ENCODE data around the gene ZNF311.
"Not testable (repeated sequence)": the region's sequence is repeated elsewhere in the genome, so short reads cannot be mapped to it uniquely, and the experiment has no call there.

Gene ZNF311

DNA sequence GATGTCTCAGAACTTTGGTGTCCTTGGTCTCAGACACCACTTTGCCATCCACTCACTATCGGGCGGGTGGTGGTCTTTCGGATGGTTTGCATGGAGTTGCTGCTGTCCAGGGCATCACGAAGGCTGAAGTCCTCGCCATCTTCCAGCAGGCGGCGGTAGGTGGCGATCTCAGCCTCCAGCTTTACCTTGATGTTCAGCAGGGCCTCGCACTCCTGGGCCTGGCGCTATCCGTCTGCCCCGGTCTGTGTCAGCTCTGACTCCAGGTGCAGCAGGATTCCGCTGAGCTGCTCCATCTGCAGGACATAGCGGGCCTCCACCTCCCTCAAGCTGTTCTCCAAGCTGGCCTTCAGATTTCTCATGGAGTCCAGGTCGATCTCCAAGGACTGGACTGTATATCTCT, 36.0 kb downstream of the ZNF311 start:
- Histone ChIP-seq H3K27ac (no peak overlapping the region), H3K4me3 (no peak overlapping the region)
- no peak for DNase-seq (ENCODE audit: low spot score)
- no peak for TF ChIP-seq CTCF (IDR thresholded peaks at IDR 0.05)

DNA sequence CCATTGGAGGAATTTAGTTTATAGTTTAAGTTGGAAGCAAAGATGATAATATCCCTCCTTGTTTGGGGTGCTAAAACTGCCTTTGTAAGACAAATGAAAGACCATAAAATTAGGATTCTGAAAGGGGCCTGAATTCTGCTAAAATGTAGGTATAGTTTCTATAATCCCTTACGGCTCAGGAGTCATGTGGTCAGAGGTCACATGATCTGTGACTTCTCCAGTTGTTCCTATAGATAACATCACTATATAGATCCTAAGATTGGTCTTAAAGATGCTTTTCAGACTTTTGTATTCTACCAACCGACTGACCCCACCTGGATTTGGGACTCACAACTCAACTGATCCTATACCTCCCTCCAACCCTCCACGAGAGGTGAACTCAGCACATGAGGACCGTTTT, 36.6 kb downstream of the ZNF311 start:
- TF ChIP-seq CTCF (IDR thresholded peaks at IDR 0.05), result no peak
- no peak for DNase-seq (ENCODE audit: low spot score)
- Histone ChIP-seq H3K4me3 (no peak overlapping the region), H3K27ac (no peak overlapping the region)

- no peak overlapping the region for H3K27ac ChIP-seq
- no peak overlapping the region for H3K4me3 ChIP-seq
- TF ChIP-seq CTCF (IDR thresholded peaks at IDR 0.05), result no peak
- no peak for DNase-seq (ENCODE audit: low spot score)
Observed at GRCh38 chr6:28965706-28966105, 39.4 kb downstream of the ZNF311 start.

DNA sequence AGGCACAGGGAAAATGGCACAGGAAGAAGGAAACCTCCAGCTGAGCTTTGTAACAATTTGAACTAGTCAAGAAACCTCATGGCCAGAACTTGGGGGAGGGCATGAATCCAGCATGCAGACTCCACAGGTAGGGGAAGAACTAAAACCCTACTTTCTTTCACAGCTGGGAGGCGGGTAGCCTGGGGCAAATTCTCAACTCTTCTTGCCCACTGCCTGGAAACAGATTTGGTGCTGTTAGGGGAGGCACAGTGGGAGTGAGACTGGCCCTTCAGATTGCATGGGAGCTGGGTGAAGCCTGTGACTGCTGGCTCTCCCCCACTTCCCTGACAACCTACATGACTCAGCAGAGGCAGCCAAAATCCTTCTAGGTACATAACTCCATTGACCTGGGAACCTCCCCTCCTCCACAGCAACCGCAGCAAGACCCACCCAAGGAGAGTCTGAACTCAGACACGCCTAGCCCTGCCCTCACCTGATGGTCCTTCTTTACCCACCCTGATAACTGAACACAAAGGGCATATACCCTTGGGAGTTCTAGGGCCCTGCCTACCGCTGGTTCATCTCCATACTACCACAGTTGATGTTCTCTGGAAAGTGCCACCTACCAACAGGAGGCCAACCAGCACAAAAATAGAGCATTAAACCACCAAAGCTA, 44.1 kb downstream of the ZNF311 start:
- no peak for TF ChIP-seq CTCF (IDR thresholded peaks at IDR 0.05)
- no peak for DNase-seq (ENCODE audit: low spot score)
- H3K27ac ChIP-seq, result no peak overlapping the region

GRCh38 chr6:28958561-28959243, 46.4 kb downstream of the ZNF311 start:
- not testable (repeated sequence) for H3K27ac ChIP-seq; H3K4me3 ChIP-seq; DNase-seq (ENCODE audit: low spot score)

More for the DNA sequence above, 44.1 kb downstream of the ZNF311 start:
- H3K4me3 ChIP-seq, result no peak overlapping the region

DNA sequence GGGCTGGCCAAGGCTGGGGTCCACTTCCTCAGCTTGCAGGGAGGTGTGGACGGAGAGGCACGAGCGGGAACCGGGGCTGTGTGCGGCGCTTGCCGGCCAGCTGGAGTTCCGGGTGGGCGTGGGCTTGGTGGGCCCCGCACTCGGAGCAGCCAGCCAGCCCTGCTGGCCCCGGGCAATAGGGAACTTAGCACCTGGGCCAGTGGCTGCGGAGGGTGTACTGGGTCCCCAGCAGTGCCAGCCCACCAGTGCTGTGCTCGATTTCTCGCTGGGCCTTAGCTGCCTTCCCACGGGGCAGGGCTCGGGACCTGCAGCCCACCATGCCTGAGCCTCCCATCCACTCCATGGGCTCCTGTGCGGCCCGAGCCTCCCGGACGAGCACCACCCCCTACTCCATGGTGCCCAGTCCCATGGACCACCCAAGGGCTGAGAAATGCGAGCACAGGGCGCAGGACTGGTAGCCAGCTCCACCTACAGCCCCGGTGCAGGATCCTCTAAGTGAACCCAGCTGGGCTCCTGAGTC, 47.3 kb downstream of the ZNF311 start:
- DNase-seq (ENCODE audit: low spot score); H3K27ac ChIP-seq; H3K4me3 ChIP-seq: not testable (repeated sequence)

- DNase-seq (ENCODE audit: low spot score), result no peak
- no peak overlapping the region for H3K4me3 ChIP-seq
- TF ChIP-seq CTCF (IDR thresholded peaks at IDR 0.05), result no peak
- H3K27ac ChIP-seq, result no peak overlapping the region
Observed at GRCh38 chr6:28956331-28956730, 48.8 kb downstream of the ZNF311 start.

GRCh38 chr6:28953585-28954258, 51.4 kb downstream of the ZNF311 start:
- H3K27ac ChIP-seq, result no peak overlapping the region
- no peak for TF ChIP-seq CTCF (IDR thresholded peaks at IDR 0.05)
- no peak for DNase-seq (ENCODE audit: low spot score)
- peak overlapping the region; percentile 35 for H3K4me3 ChIP-seq
